ENCODE results near the gene SH3PXD2A.

Gene SH3PXD2A

GRCh38 chr10:103581499-103581898, 273.9 kb downstream of the SH3PXD2A start:
- no peak for DNase-seq (ENCODE audit: low read depth)

GRCh38 chr10:103580430-103580829, 274.9 kb downstream of the SH3PXD2A start:
- DNase-seq (ENCODE audit: low read depth), result no peak

- no peak for DNase-seq (ENCODE audit: low read depth)
These were observed 275.4 kb downstream of the SH3PXD2A start for GRCh38 chr10:103580011-103580410.

GRCh38 chr10:103578782-103579382, 276.5 kb downstream of the SH3PXD2A start:
- DNase-seq (ENCODE audit: low read depth), result no peak

GRCh38 chr10:103576862-103577261, 278.5 kb downstream of the SH3PXD2A start:
- DNase-seq (ENCODE audit: low read depth), result no peak

GRCh38 chr10:103576076-103576471, 279.3 kb downstream of the SH3PXD2A start:
- no peak for DNase-seq (ENCODE audit: low read depth)

GRCh38 chr10:103575416-103576075, 279.8 kb downstream of the SH3PXD2A start:
- no peak for DNase-seq (ENCODE audit: low read depth)

GRCh38 chr10:103574097-103575061, 281.0 kb downstream of the SH3PXD2A start:
- no peak for DNase-seq (ENCODE audit: low read depth)

GRCh38 chr10:103573205-103573487, 282.2 kb downstream of the SH3PXD2A start:
- DNase-seq (ENCODE audit: low read depth), result no peak

- no peak for DNase-seq (ENCODE audit: low read depth)
These were observed 282.8 kb downstream of the SH3PXD2A start for GRCh38 chr10:103572347-103573204.

GRCh38 chr10:103571656-103571975, 283.8 kb downstream of the SH3PXD2A start:
- DNase-seq (ENCODE audit: low read depth), result no peak

- no peak for DNase-seq (ENCODE audit: low read depth)
These were observed 284.3 kb downstream of the SH3PXD2A start for GRCh38 chr10:103570844-103571655.

- DNase-seq (ENCODE audit: low read depth), result no peak
These were observed 285.5 kb downstream of the SH3PXD2A start for GRCh38 chr10:103569896-103570295.

- DNase-seq (ENCODE audit: low read depth), result no peak
These were observed 286.9 kb downstream of the SH3PXD2A start for GRCh38 chr10:103568505-103568904.

- no peak for DNase-seq (ENCODE audit: low read depth)
These were observed 288.8 kb downstream of the SH3PXD2A start for GRCh38 chr10:103566536-103566935.

GRCh38 chr10:103564776-103565520, 290.4 kb downstream of the SH3PXD2A start:
- no peak for DNase-seq (ENCODE audit: low read depth)

- DNase-seq (ENCODE audit: low read depth), result no peak
These were observed 291.3 kb downstream of the SH3PXD2A start for GRCh38 chr10:103564116-103564501.

- no peak for DNase-seq (ENCODE audit: low read depth)
These were observed 291.9 kb downstream of the SH3PXD2A start for GRCh38 chr10:103563231-103564115.

- no peak for DNase-seq (ENCODE audit: low read depth)
These were observed 293.0 kb downstream of the SH3PXD2A start for GRCh38 chr10:103562383-103562782.

GRCh38 chr10:103560886-103561285, 294.5 kb downstream of the SH3PXD2A start:
- DNase-seq (ENCODE audit: low read depth), result no peak

All from T follicular helper cell (primary cell).